Frontal cortex (tissue), 4 donors: ENCODE data around the gene BCO2. TPM values are rescaled to one million over a fixed set of nuclear protein-coding genes. Genes with fewer than 3 reads are reported as not detected.
"Not testable (repeated sequence)": the region's sequence is repeated elsewhere in the genome, so short reads cannot be mapped to it uniquely, and the experiment has no call there.

Experiments used
- DNase-seq, 2 donors: peaks; one replicate each; pipeline ENCODE4 v3.0.0; 2012; ENCODE audit warnings: low spot score in 2 of 2
- FAIRE-seq: peaks from 2 replicates; lab custom pipeline; 2012; peaks lifted over from hg19 to GRCh38; lab: Jason Lieb, UNC
- total RNA-seq: library from RNA; depleted of rRNA; stranded (reverse); fragments of >200 nt; gene quantifications from one replicate; pipeline ENCODE4 v1.2.3, GENCODE V29; 2014
- donor health status: control.
- donor health status: control.
- donor health status: control.

Gene BCO2
- total RNA-seq, 1 donor from 2014 or later, result 6.5 TPM

DNA sequence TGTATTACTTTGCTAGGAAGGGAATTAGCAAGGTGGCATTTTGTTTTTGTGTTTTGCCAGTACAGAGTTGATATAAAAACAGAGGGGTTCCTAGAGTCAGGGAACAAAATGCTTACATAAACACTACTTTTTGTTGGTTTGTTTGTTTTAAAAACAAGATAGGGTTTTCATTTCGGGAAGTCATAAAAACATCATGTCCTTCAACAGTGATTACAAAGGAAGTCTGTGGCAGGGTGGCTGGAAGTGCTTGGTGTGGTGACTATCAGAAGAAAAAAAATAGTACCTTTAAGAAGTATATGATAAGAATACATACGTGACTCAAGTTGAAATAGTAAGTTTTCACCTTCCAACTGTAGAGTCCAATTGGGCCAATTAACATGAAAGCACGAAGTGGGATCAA is 10.3 kb upstream of the BCO2 start:
- DNase-seq (no peak), FAIRE-seq (no peak)

DNA sequence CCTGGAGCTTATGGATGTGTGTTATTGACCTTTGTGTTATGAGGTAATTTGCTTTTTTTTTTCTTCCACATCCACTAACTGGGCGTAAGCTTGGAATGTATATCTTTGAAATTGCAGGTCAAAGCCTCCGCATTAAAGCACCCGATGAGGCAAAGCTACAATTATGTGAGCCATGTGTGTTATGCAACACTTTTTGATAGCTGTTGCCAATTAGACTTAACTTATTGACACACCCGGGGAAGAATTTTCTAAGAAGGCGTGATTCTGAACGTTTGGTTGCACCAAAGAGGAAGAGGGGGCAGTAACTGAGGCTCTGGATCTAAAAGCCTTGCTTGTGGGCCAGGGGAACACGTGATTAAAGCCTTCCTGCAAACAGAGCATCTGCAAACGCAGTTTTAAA is 8.8 kb upstream of the BCO2 start:
- no peak for FAIRE-seq
- no peak for DNase-seq

GRCh38 chr11:112167145-112167544 is 8.2 kb upstream of the BCO2 start, which contains the start of gene TEX12:
TEX12 (plus strand) TSS chr11:112167372; CDS start chr11:112169269, 1,897 bp downstream.
- DNase-seq (no peak), FAIRE-seq (no peak)

- DNase-seq, result no peak
Measured at GRCh38 chr11:112172362-112172994, 2.8 kb upstream of the BCO2 start.

GRCh38 chr11:112173152-112173551 is 2.2 kb upstream of the BCO2 start:
- DNase-seq (no peak), FAIRE-seq (no peak)

More at GRCh38 chr11:112172362-112172994, 2.8 kb upstream of the BCO2 start:
- no peak for FAIRE-seq

- FAIRE-seq (no peak), DNase-seq (no peak)
Measured at GRCh38 chr11:112175599-112175952, 264 bp downstream of the BCO2 start.

DNA sequence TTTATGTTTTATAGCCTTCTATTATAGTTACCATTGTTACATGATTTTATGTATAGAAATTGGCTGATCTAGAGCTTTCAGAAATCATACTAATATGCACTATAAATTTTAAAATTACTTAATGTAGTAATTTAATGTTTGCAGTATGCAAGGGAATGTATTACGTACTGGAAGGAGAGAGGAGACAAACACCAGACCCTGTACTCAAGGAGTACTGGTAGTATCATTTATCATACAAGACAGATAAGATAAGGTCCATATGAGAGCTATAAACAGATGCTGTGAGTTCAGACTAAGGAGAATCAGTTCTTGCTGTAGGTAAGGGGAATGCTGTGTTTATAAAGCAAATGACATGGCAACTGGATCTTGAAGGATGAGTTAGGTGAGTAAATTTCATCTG is 765 bp downstream of the BCO2 start:
- no peak for DNase-seq
- no peak for FAIRE-seq

- DNase-seq, result no peak
- no peak for FAIRE-seq
Measured at GRCh38 chr11:112177589-112177988, 2.3 kb downstream of the BCO2 start.

DNA sequence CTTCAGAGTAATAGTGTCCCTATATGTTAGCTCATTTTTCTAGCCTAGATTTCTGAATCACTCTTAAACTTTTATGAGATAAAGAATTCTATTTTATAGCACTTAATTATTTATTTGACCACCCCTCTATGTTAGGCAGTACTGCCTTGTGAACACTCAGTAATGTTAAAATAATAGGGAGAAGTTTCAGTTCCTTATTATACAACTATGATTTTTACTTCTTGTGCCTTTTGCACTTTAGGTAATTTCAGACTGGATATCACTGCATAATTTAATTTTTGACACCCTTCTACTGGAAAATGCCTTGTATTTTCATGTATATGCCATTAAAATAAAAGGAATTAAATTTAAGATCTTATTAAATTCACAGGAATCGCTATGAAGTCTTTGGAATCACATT is 3.1 kb downstream of the BCO2 start:
- FAIRE-seq (no peak), DNase-seq (no peak)

DNA sequence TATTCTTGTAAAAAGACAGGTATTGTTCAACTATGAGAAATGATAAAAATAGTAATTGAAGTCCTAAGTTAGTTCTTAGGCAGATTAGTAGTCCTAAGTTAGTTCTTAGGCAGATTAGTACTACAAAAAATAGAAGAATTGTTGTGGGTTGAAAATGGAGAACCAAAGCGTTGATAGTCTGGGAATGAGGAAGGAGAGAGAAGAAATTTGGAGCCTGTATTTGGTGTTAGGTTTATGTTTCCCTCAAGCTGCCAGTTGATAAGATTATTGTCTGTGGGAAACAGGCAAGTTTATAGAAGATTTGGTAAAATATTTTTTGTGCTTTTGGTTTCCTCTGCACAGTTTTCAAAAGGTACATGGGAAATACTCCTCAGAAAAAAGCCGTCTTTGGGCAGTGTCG is 3.6 kb downstream of the BCO2 start:
- FAIRE-seq, result no peak
- no peak for DNase-seq

- DNase-seq (no peak), FAIRE-seq (no peak)
Measured at GRCh38 chr11:112179601-112180000, 4.3 kb downstream of the BCO2 start.

GRCh38 chr11:112182867-112183266 is 7.6 kb downstream of the BCO2 start:
- FAIRE-seq (no peak), DNase-seq (no peak)

DNA sequence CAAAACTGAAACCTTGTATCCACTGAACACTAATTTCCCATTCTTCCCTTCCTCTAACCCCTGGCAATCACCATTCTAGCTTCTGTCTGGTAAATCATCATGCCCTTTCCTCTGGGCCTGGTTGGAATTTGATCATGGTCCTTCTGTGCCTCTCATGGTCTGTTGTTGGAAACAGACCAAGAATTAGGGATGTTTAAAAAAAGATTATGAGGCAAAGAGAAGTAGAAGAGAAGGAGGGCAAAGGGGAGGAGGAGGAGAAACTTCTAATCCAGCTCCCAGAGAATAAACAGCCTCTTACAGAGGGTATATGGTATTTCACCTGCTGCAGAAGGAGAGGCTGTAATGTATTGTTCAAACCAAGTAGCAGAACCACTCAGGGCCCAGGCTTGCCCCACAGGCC is 10.6 kb downstream of the BCO2 start:
- no peak for FAIRE-seq

DNA sequence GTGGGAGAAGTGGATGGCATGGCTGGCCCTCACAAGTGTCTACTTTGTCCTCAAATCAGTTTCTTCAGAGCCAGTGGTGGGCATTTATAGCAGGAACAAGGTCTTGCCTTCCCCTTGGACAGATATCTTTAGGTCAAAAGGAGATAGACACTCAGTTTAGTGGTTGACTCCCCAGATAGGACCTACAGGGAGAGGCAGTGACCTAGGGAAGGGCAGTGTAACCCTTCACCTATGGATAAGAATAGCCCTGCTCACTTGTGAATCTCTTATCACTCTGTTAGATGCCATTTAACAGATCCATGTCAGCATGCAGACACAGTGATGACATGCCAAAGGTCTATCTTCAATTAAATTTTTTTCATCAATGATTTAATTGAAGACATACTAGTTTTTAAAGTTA is 11.0 kb downstream of the BCO2 start:
- no peak for FAIRE-seq
- DNase-seq, result no peak

More for the DNA sequence above, 10.6 kb downstream of the BCO2 start:
- DNase-seq, result no peak

- DNase-seq, result not testable (repeated sequence)
Measured at GRCh38 chr11:112195113-112195512, 19.8 kb downstream of the BCO2 start.

GRCh38 chr11:112195951-112196351 is 20.6 kb downstream of the BCO2 start:
- DNase-seq, result no peak
- FAIRE-seq, result no peak

More at GRCh38 chr11:112195113-112195512, 19.8 kb downstream of the BCO2 start:
- FAIRE-seq, result not testable (repeated sequence)

GRCh38 chr11:112196519-112197087 is 21.3 kb downstream of the BCO2 start:
- FAIRE-seq, result no peak

GRCh38 chr11:112199101-112199500 is 23.8 kb downstream of the BCO2 start:
- DNase-seq, FAIRE-seq: not testable (repeated sequence)

More at GRCh38 chr11:112196519-112197087, 21.3 kb downstream of the BCO2 start:
- DNase-seq, result no peak

- DNase-seq (no peak), FAIRE-seq (no peak)
Measured at GRCh38 chr11:112200252-112200651, 24.9 kb downstream of the BCO2 start.

GRCh38 chr11:112206071-112206470 is 30.8 kb downstream of the BCO2 start:
- FAIRE-seq (no peak), DNase-seq (no peak)

DNA sequence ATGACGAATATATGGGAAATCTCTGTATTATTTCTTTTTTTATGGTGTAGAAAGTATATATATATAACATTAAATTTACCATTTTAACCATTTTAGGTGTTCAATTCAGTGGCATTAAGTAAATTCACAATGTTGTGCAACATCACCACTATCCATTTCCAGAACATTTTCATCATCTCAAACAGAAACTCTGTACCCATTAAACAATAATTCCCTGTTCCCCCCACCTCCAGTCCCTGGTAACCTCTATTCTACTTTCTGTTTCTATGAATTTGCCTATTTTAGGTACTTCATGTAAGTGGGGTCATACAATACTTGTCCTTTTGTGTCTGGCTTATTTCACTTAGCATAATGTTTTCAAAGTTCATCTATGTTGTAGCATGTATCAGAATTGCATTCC is 35.6 kb downstream of the BCO2 start:
- no peak for FAIRE-seq
- DNase-seq, result no peak

DNA sequence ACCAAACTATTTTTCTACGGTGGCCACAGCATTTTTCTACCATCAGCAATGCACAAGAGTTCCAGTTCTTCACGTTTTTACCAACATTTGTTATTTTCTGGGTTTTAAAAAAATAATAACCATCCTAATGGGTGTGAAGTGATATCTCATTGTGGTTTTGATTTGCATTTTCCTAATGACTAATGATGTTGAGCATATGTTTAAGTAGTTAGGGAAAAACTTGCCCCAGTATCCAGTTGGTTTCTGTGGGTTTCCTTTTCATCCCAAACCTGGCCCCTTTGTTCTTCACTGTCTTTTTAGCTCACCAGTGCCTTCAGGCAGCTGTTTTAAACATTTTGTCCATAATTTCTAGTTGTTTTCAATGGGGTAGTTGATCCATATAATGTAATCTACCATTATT is 36.2 kb downstream of the BCO2 start:
- DNase-seq, result no peak
- FAIRE-seq, result no peak
